K562 (cell line): ENCODE results near the gene PPARD. TPM values are rescaled to one million over a fixed set of nuclear protein-coding genes. Genes with fewer than 3 reads are reported as not detected.

ENCODE experiments used
- ADNP ChIP-seq: fragments of 200-800 bp; sonication (Bioruptor generic); IDR thresholded peaks from 2 replicates; pipeline ENCODE4 v1.6.1; 2016; ENCODE audit warnings: missing genetic modification characterization, missing compliant biosample characterization
- BMI1 ChIP-seq: fragments of 150-350 bp; IDR thresholded peaks from 2 replicates; pipeline ENCODE4 v1.6.1; 2014; ENCODE audit warnings: low read length
- FOXO4 ChIP-seq: fragments of 450-650 bp; formaldehyde crosslinking; IDR thresholded peaks from 2 replicates; pipeline ENCODE4 v1.4.0; 2020; ENCODE audit warnings: mild to moderate bottlenecking, moderate library complexity
- HES1 ChIP-seq: fragments of 450-650 bp; IDR thresholded peaks from 2 replicates; pipeline ENCODE4 v1.6.1; 2016; ENCODE audit warnings: low read depth, mild to moderate bottlenecking, moderate library complexity
- KAT7 ChIP-seq: sonication (generic); formaldehyde crosslinking; IDR thresholded peaks from 2 replicates; pipeline ENCODE4 v1.8.0; 2022; ENCODE audit warnings: missing genetic modification reagents, mild to moderate bottlenecking, borderline replicate concordance
- KLF13 ChIP-seq: fragments of 450-650 bp; IDR thresholded peaks from 2 replicates; pipeline ENCODE4 v1.6.1; 2016; ENCODE audit warnings: missing genetic modification characterization, low read depth, mild to moderate bottlenecking, missing compliant biosample characterization, moderate library complexity, borderline replicate concordance
- MTA1 ChIP-seq: fragments of 450-650 bp; IDR thresholded peaks from 2 replicates; pipeline ENCODE4 v1.6.1; 2017; ENCODE audit warnings: borderline replicate concordance
- NEUROD1 ChIP-seq: fragments of 150-350 bp; IDR thresholded peaks from 2 replicates; pipeline ENCODE4 v1.6.1; 2014; ENCODE audit warnings: borderline replicate concordance, low read length, low read depth; ENCODE audit not compliant: partially characterized antibody
- POLR2G ChIP-seq: fragments of 200-400 bp; formaldehyde crosslinking; IDR thresholded peaks from 2 replicates; pipeline ENCODE4 v1.6.1; 2017; ENCODE audit warnings: low read depth, mild to moderate bottlenecking, antibody characterized with exemption, low read length, moderate library complexity
- TCF7L2 ChIP-seq: fragments of 150-350 bp; IDR thresholded peaks from 2 replicates; pipeline ENCODE4 v1.6.1; 2016; ENCODE audit warnings: low read depth, mild to moderate bottlenecking, low read length, moderate library complexity
- TEAD4 ChIP-seq, 2 experiments: sonication (generic) in 1 of 2; formaldehyde crosslinking in 1 of 2; IDR thresholded peaks; 2 replicates each; pipeline versions ENCODE4 v1.6.1 to v1.8.0; 2012 to 2022; ENCODE audit warnings: borderline replicate concordance in 1 of 2, inconsistent platforms in 1 of 2, low read length in 1 of 2, mild to moderate bottlenecking in 1 of 2, missing genetic modification reagents in 1 of 2
- ZFPM2 ChIP-seq: fragments of 250-450 bp; sonication (Bioruptor Pico); IDR thresholded peaks from 2 replicates; pipeline ENCODE4 v1.5.1; 2022; ENCODE audit warnings: mild to moderate bottlenecking
- ZNF12 ChIP-seq: sonication (generic); formaldehyde crosslinking; IDR thresholded peaks from 2 replicates; pipeline ENCODE4 v1.4.0; 2020; ENCODE audit warnings: mild to moderate bottlenecking, missing genetic modification reagents
- ZNF592 ChIP-seq: fragments of 450-650 bp; IDR thresholded peaks from 2 replicates; pipeline ENCODE4 v1.6.1; 2017; ENCODE audit warnings: antibody characterized with exemption, mild to moderate bottlenecking
- polyA plus RNA-seq, 8 experiments: library from polyadenylated mRNA; depleted of rRNA in 4 of 8; stranded (reverse) in 5 of 8; unstranded in 3 of 8; fragments of >200 nt; fragmentation: Nextera tagmentation in 2 of 8; fragmentation: Illumina TruSeq in 1 of 8; extraction: Ambion mirVana in 2 of 8; extraction: Trizol in 1 of 8; gene quantifications; 2 replicates each; pipeline versions ENCODE4 v1.2.1 to v1.2.3, GENCODE V29; 2011 to 2014; ENCODE audit warnings: inconsistent platforms in 1 of 8, missing spikeins in 1 of 8
- total RNA-seq, 7 experiments: library from RNA; depleted of rRNA in 6 of 7; stranded (reverse); fragments of >200 nt in 6 of 7; fragmentation: Illumina TruSeq in 2 of 7; extraction: Trizol in 2 of 7; gene quantifications; 2 replicates each; pipeline versions ENCODE4 v1.2.1 to v1.2.3, GENCODE V29; 2011 to 2021; ENCODE audit warnings: low replicate concordance in 1 of 7
- TF ChIP-seq, protein P1 (sequence below): sonication (generic); formaldehyde crosslinking; IDR thresholded peaks from 2 replicates; pipeline ENCODE4 v1.8.0; 2022; ENCODE audit warnings: mild to moderate bottlenecking, missing genetic modification reagents

The PPARD gene
- total and polyA plus RNA-seq, 9 of the 15 experiments (the other 6 are each of a cell fraction or from before 2014, with no cell fraction given): 0.14 to 13.2 (median 3.8) TPM

- TF ChIP-seq KLF13 (tag): 0 out of 2 replicates have a peak, but pooled peaks have one; percentile 59
- no peak for TF ChIP-seq MTA1
- TF ChIP-seq NEUROD1: peak; percentile 52
- TF ChIP-seq, protein P1, sequence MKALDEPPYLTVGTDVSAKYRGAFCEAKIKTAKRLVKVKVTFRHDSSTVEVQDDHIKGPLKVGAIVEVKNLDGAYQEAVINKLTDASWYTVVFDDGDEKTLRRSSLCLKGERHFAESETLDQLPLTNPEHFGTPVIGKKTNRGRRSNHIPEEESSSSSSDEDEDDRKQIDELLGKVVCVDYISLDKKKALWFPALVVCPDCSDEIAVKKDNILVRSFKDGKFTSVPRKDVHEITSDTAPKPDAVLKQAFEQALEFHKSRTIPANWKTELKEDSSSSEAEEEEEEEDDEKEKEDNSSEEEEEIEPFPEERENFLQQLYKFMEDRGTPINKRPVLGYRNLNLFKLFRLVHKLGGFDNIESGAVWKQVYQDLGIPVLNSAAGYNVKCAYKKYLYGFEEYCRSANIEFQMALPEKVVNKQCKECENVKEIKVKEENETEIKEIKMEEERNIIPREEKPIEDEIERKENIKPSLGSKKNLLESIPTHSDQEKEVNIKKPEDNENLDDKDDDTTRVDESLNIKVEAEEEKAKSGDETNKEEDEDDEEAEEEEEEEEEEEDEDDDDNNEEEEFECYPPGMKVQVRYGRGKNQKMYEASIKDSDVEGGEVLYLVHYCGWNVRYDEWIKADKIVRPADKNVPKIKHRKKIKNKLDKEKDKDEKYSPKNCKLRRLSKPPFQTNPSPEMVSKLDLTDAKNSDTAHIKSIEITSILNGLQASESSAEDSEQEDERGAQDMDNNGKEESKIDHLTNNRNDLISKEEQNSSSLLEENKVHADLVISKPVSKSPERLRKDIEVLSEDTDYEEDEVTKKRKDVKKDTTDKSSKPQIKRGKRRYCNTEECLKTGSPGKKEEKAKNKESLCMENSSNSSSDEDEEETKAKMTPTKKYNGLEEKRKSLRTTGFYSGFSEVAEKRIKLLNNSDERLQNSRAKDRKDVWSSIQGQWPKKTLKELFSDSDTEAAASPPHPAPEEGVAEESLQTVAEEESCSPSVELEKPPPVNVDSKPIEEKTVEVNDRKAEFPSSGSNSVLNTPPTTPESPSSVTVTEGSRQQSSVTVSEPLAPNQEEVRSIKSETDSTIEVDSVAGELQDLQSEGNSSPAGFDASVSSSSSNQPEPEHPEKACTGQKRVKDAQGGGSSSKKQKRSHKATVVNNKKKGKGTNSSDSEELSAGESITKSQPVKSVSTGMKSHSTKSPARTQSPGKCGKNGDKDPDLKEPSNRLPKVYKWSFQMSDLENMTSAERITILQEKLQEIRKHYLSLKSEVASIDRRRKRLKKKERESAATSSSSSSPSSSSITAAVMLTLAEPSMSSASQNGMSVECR (CRISPR knock-in tag): peak; percentile 99
- TF ChIP-seq FOXO4: no peak
- no peak for TF ChIP-seq TEAD4 (IDR thresholded peaks at IDR 0.05; ENCODE audit: low read length)
- no peak for TF ChIP-seq TEAD4 (CRISPR knock-in tag; IDR thresholded peaks at IDR 0.05; ENCODE audit: borderline replicate concordance)
- 0 out of 2 replicates have a peak, but pooled peaks have one; percentile 11 for TF ChIP-seq KAT7
- no peak for TF ChIP-seq ZNF12 (CRISPR knock-in tag)
- TF ChIP-seq ZNF592: peak; percentile 65
- no peak for TF ChIP-seq BMI1
- TF ChIP-seq ADNP (tag): no peak
- no peak for TF ChIP-seq TCF7L2
- no peak for TF ChIP-seq ZFPM2 (CRISPR knock-in tag)
- TF ChIP-seq HES1: peak; percentile 56; the same call in 1 of the 2 replicates
- TF ChIP-seq POLR2G: peak; percentile 93
Observed at GRCh38 chr6:35452183-35453090, 110.1 kb downstream of the PPARD start, which contains the start of gene FANCE (continued).
